HG02610 (cell line): Measurements from ENCODE around the gene MAPK9.
"Not testable (repeated sequence)": the region's sequence is repeated elsewhere in the genome, so short reads cannot be mapped to it uniquely, and the experiment has no call there.

ENCODE experiments used
- ATAC-seq: cut with Tn5 transposase; IDR thresholded peaks from one replicate; pipeline ENCODE4 v1.9.1; 2021; ENCODE audit warnings: mild to moderate bottlenecking, moderate library complexity; ENCODE audit not compliant: unreplicated experiment

The MAPK9 gene

GRCh38 chr5:180326989-180327565 lies 35.2 kb upstream of the MAPK9 start:
- ATAC-seq = no peak

GRCh38 chr5:180324601-180324950 lies 32.7 kb upstream of the MAPK9 start:
- no peak for ATAC-seq

DNA sequence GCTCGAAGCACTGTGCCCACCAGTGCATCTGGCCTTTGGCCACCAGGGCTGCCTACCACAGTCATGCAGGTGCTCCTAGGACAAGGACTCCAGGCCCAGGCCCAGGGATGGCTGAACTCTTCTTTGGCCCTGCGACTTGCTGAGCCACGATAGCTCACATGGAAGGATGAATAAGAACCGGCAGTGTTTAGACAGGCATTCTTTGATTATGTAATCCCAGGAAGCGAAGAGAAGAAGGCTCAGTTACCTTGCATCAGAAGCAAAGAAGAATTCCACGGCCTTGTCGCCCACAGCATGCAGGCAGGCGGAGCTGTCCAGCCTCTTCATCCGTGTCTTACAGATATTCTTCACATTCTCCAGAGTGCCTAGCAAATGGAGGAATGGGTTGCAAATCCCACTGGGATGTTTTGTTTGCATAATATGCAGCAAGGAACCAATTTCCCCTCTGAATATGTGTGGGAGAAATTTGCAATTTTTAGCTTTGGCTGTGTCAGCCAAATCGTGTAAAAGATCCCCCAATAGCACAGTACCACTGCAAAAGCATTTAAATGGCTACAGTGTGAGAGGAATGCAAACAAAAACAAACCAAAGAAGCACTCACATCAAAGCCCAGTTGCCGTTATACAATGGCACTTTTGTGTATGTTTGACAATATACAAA lies 32.2 kb upstream of the MAPK9 start:
- no peak for ATAC-seq

DNA sequence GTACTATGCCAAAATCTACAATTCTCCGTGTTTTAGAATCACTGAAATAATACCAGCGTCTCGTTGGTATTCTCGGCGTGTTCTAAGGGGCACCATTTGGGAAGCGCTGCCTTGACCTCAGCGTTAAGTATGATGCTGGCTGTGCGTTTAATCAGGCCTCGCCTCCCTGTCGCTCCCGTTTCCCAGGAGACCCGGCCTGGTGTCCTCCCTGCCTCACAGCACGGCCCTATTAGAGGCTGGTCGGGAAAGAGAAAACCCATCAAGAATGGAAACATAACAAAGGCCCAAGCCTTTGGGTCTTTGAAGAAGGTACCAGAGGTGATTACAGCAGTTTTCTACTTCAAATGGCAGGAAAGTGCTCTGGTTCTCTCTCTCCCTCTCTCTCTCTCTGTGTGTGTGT lies 31.3 kb upstream of the MAPK9 start:
- ATAC-seq = no peak

DNA sequence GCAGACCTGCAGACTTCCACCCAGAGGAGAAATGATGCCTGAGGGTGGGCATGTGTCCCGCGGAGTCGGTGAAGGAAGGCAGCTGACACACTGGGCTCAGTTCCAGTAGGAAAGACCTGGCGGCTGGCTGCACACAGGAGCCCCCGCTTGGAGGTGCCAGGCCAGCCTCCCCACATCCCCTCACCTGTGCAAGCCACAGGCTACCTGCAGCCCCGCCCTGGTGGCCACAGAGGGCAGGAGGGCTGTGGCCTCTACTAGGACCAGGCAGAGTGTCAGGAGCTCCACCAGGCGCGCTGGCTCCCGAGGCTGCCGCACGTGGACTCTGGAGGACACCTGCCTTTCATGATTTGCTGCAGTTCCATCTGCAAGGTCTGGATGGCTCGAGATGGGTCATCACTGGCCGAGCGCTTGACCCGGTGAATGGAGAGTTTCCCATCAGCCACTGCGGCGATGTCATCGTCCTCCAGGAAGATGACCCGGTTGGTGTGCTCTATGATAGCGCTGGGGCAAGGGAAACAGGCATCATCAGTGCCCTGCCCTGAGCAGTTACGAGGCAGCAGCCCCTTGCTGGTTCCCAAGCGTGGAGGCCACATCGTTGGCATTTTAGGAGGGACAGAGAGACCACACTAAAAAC lies 26.7 kb upstream of the MAPK9 start:
- no peak for ATAC-seq

DNA sequence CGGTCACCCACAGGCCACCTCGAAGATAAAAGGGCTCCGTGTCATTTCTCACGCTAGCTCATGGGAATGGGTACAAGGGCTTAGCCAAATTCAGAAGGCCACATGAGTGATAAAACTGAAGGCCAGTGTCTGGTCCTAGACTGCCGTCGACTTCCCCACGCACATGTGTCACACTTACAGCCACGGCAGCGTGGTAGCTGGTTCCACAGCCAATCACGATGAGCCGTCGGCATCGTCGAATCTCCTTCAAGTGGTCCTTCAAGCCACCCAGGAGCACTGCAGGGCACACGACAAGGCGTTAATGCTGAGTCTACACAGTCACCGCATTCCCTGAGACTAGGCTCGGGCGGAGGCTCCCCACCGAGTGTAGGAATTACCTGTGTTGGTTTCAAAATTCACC lies 24.7 kb upstream of the MAPK9 start:
- no peak for ATAC-seq

DNA sequence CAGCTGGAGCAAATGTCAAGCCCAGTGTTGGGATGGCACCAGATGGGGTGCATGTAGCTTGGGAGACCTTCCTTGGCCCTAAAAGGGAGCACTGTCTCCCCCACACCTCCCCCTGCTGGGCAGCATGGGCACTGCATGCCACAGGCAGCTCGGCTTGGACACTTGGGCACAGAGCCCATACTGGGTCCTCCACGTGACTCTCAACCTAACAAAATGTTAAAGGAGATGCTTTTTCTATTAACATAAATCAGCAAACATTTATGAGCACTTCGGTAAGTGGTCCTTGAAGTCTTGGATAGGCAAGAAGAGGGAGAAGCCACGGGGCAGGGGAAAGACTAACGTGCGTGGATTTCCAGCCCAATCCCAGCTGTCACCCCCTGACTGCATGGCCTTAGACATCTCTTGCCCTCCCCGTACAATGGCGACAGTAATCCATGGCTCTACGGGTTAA lies 23.9 kb upstream of the MAPK9 start:
- ATAC-seq = no peak

DNA sequence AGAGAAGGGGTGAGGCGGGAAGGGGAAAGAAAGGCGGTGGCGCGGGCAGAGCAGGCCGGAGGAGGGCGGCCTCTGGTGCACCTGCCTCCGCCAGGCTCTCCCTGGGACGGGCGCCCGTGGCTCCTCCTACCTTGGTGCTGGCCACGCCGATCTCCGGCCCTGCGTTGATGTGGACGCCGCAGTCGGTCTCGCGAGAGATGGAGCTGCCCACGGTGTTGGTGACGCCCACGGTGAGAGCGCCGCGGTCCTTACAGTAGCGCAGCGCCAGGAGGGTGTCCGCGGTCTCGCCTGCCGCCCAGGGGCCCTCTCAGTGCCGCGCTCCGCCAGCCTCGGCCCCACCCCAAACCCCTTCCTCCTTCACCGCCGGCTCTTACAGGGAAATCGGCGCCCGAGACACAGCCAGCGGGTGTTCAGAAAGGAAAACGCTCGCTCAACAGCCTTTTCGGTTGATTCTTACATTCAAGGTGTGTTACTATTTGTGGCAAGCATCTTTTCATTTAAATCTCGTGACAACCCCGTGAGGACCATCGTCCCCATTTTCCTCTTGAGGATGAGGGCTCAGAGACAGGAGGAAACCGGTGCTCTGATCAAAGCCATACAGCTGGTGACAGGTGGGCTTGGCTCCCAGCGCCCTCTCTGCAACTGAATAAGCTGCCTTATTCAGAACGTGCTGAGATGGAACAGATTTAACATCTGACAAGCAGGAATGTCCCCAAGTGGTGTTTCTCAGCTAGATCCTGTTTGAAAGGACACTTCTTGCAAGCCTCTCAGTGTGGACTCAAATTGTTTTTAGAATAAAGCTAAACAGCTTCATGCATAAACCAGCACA lies 22.0 kb upstream of the MAPK9 start:
- no peak for ATAC-seq

GRCh38 chr5:180311216-180311615 lies 19.3 kb upstream of the MAPK9 start:
- no peak for ATAC-seq

DNA sequence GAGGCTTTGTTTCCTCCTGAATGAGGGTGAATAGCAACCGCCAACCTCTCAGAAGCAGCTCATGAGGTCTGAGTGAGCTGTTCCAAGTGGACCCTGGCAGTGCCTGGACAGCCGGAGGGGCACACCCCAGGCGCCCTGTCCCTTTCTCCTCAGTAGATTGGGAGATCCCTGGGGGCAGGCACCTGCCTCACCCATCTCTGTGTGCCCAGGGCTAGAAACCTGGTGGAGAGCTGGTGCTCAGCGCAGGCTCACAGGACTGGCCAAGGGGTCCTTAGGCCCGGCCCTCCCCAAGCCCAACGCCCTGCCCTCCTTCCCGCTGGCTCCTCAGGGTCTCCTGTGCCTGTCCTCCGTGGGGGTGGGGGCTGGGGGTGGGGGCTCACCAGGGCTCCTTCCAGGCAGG lies 14.9 kb upstream of the MAPK9 start:
- no peak for ATAC-seq

DNA sequence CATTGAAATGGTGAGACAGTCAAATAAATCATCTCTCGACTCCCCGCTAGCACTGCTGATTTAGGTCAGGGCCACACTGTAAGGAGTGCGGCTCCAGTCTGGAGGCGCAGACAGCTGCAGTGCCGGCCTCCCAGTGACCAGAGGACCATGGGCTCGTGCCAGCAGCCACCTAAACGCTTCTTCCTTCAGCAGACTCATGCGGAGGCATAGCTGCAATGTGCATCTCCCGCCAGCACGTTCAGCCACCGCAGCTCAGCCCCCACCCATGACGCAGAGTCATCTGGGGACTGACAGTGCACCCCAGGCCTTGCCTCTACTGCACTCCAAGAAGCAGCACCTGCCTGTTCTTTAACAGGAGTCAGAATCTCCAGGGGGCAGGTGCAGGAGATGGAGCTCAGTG lies 13.6 kb upstream of the MAPK9 start:
- ATAC-seq = no peak

DNA sequence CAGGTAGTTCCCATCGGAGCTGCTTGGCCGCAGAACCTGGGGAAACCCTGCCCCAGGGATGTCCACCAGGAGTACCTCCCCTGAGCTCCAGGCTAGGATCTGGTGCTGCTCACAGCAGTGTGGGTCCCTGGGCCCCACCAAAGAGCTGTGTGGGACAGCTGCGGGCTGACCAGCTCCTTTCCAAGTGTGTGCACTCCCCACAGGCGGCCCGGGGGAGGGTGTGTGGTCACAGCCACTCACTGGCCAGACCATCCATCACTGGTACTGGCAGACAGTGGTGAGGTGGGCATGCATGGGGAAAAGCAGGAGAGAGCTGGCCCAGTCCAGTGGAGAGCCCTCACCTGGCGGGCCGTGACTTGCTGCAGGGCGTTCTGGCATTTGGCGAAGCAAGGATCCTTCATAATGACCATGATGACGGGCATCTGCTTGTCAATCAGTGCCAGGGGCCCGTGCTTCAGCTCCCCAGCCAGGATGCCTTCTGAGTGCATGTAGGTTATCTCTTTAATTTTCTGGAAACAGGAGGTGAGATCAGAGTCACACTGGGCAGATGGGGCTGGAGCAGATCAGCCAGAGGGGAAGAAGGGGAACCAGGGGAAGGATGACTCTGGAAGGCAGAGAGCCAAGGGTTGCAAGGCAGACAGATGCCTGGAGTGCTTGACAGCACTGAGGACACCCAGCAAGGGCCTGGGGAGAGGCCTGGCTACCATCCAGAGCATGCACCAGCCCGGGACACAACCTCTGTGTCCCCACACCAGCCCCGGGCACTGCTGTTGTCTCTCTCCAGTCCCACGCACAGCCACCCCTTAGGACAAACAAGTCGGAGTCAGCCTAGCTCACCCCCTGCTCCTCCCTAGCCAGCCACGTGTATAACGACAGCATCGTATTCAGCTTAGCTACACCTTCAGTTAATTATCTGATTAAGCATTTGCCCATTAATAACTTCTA lies 12.8 kb upstream of the MAPK9 start:
- ATAC-seq = no peak

- no peak for ATAC-seq
These were observed 12.1 kb upstream of the MAPK9 start for GRCh38 chr5:180304016-180304292.

- no peak for ATAC-seq
These were observed 11.5 kb upstream of the MAPK9 start for GRCh38 chr5:180303226-180304015.

DNA sequence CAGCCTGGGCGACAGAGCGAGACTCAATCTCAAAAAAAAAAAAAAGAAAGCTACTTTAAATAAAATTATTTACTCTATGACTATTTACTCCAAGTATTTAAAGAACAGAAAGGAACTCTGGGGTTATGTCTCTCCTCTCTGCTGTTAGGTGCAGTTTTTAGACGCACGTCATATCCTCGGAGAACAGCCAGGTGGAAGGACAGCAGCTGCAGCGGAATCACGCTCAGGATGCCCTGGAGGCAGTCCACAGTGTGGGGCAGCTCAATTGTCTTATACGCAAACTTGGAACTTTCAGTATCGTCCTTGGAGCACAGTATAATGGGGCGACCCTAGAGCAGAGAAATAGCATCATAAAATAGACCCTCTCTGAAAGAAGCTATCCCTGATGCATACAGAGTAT lies 10.4 kb upstream of the MAPK9 start:
- no peak for ATAC-seq

DNA sequence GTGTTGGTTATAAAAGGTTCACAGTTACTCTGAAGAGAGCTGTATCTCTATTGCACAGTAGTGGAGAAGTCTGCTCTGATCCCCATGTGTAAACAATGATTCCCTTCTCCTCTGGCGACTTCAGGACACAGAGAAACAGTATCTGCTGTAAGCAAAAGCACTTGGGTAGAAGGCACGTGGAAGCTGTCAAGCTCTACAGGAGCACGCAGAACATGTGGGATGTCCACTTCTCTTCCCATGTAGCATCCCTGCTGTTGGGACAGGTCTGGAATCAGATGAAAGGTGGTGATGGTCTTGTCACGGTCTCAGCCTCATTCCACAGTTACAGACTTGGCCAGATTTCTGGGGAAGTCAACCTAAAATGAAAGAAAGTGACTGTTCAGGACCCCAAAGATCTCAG lies 9.4 kb upstream of the MAPK9 start:
- no peak for ATAC-seq

DNA sequence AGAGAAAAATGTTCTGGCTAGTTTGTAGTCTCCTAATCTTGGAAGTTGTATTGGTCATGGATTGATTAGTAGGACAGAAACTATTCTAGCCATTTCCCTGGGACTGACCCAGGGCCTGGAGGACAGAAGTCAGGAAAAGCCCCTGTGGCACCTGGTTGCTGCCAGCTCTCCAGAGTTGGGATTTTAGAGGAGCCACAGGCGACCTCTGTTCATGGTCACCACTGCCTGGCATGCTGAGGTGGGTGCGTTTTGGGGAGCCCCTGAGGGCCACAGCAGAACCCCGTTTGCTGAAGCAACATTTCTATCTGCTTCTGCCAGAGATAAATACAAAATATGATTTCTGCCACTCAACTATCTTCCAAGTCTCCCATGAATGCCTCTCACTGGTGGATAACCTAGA lies 7.6 kb upstream of the MAPK9 start:
- ATAC-seq = no peak

GRCh38 chr5:180299014-180299413 lies 7.1 kb upstream of the MAPK9 start:
- ATAC-seq = not testable (repeated sequence)

GRCh38 chr5:180297587-180298282 lies 5.9 kb upstream of the MAPK9 start:
- ATAC-seq = no peak

- no peak for ATAC-seq
These were observed 4.9 kb upstream of the MAPK9 start for GRCh38 chr5:180296771-180297170.
